Uterus (tissue), 4 donors: ENCODE results near the gene KCNIP1. TPM values are rescaled to one million over a fixed set of nuclear protein-coding genes. Genes with fewer than 3 reads are reported as not detected.

Source experiments
- DNase-seq, 2 donors: peaks; one replicate each; pipeline ENCODE4 v3.0.0-alpha.2; 2019 to 2020
- H3K27ac ChIP-seq, 2 donors: fragments of 200-600 bp; sonication (generic); 1 replicate in 1 of 2; 2 replicates in 1 of 2; pipeline ENCODE4 v1.5.1; 2016 to 2018
- H3K27me3 ChIP-seq, 2 donors: fragments of 200-600 bp; sonication (generic); one replicate each; pipeline ENCODE4 v1.5.1; 2018 to 2019; ENCODE audit warnings: control low read depth in 1 of 2
- H3K36me3 ChIP-seq, 2 donors: fragments of 200-600 bp; sonication (generic); one replicate each; pipeline ENCODE4 v1.5.1; 2019; ENCODE audit warnings: control low read depth in 1 of 2
- H3K4me1 ChIP-seq, 2 donors: fragments of 200-600 bp; sonication (generic); one replicate each; pipeline ENCODE4 v1.5.1; 2018 to 2019; ENCODE audit warnings: control low read depth in 1 of 2
- H3K4me3 ChIP-seq, 2 donors: fragments of 200-600 bp; sonication (generic); 1 replicate in 1 of 2; 2 replicates in 1 of 2; pipeline ENCODE4 v1.5.1; 2018 to 2019; ENCODE audit warnings: mild to moderate bottlenecking in 1 of 2
- H3K9me3 ChIP-seq, 2 donors: fragments of 200-600 bp; sonication (generic); one replicate each; pipeline ENCODE4 v1.5.1; 2019; ENCODE audit warnings: control low read depth in 1 of 2
- CTCF ChIP-seq, 4 experiments: fragments of 200-600 bp in 2 of 4; fragments of 450-650 bp in 2 of 4; sonication (generic) in 2 of 4; IDR thresholded peaks; one replicate each; pipeline ENCODE4 v1.5.1; 2016 to 2019; ENCODE audit warnings: antibody characterized with exemption in 4 of 4, mild to moderate bottlenecking in 2 of 4, moderate library complexity in 1 of 4
- POLR2A ChIP-seq, 2 donors: fragments of 450-650 bp; IDR thresholded peaks; one replicate each; pipeline ENCODE4 v1.6.1; 2016; ENCODE audit warnings: antibody characterized with exemption in 2 of 2, mild to moderate bottlenecking in 1 of 2, moderate library complexity in 1 of 2
- intact Hi-C: fragments of 100-400 bp; cut with DNase I; formaldehyde crosslinking; loops from one replicate; pipeline ENCODE4 v1.15.1; 2023; ENCODE audit warnings: low total_unique reads
- total RNA-seq, 4 donors: library from RNA; depleted of rRNA in 3 of 4; stranded (reverse); fragments of >200 nt in 3 of 4; gene quantifications; one replicate each; pipeline versions ENCODE4 v1.1.0 to v1.2.4, GENCODE V29; 2014 to 2023
- donor health status: DM: yes; HTN: yes; CAD: no.

KCNIP1 gene
- total RNA-seq, 4 donors from 2014 or later = 1.3 to 7.0 (median 3.9) TPM

- intact Hi-C loops = no loop called here
- Histone ChIP-seq H3K9me3 (no peaks in the 10 kb centered on the region), H3K27me3 (no peaks in the 10 kb centered on the region), H3K27ac (no peak overlapping the region), H3K4me3 (no peak overlapping the region), H3K4me1 (no peaks in the 10 kb centered on the region), H3K36me3 (no peaks in the 10 kb centered on the region)
- no peak for TF ChIP-seq POLR2A (IDR thresholded peaks at IDR 0.05)
- TF ChIP-seq CTCF (IDR thresholded peaks at IDR 0.05) = no peak
- no peak for DNase-seq
These were observed 15.2 kb upstream of the KCNIP1 start for GRCh38 chr5:170488570-170488969.

GRCh38 chr5:170489199-170489598, 14.6 kb upstream of the KCNIP1 start:
- no peaks in the 10 kb centered on the region for H3K27me3 ChIP-seq
- TF ChIP-seq CTCF (IDR thresholded peaks at IDR 0.05) (no peak), POLR2A (IDR thresholded peaks at IDR 0.05) (no peak)
- H3K36me3 ChIP-seq = no peaks in the 10 kb centered on the region
- no peak for DNase-seq
- H3K27ac ChIP-seq = no peak overlapping the region
- no peaks in the 10 kb centered on the region for H3K9me3 ChIP-seq
- H3K4me1 ChIP-seq = no peaks in the 10 kb centered on the region
- H3K4me3 ChIP-seq = no peak overlapping the region
- intact Hi-C loops = no loop called here

GRCh38 chr5:170490381-170490780, 13.4 kb upstream of the KCNIP1 start:
- intact Hi-C loops = no loop called here
- H3K27ac ChIP-seq = no peak overlapping the region
- no peaks in the 10 kb centered on the region for H3K9me3 ChIP-seq
- DNase-seq = no peak
- TF ChIP-seq CTCF (IDR thresholded peaks at IDR 0.05) (no peak), POLR2A (IDR thresholded peaks at IDR 0.05) (no peak)
- H3K27me3 ChIP-seq = no peaks in the 10 kb centered on the region
- H3K4me1 ChIP-seq = no peaks in the 10 kb centered on the region
- H3K36me3 ChIP-seq = no peaks in the 10 kb centered on the region
- H3K4me3 ChIP-seq = no peak overlapping the region

GRCh38 chr5:170491479-170491878, 12.3 kb upstream of the KCNIP1 start:
- intact Hi-C loops = no loop called here
- peak in 1 of 2 donors; percentile 19 for DNase-seq
- no peaks in the 10 kb centered on the region for H3K4me1 ChIP-seq
- no peaks in the 10 kb centered on the region for H3K27me3 ChIP-seq
- no peak overlapping the region for H3K4me3 ChIP-seq
- no peaks in the 10 kb centered on the region for H3K36me3 ChIP-seq
- no peaks in the 10 kb centered on the region for H3K9me3 ChIP-seq
- H3K27ac ChIP-seq = peak overlapping the region in 1 of 2 donors; percentile 37
- TF ChIP-seq CTCF (IDR thresholded peaks at IDR 0.05) (no peak), POLR2A (IDR thresholded peaks at IDR 0.05) (no peak)

- H3K4me1 ChIP-seq = no peaks in the 10 kb centered on the region
- H3K27me3 ChIP-seq = no peaks in the 10 kb centered on the region
- no peak overlapping the region for H3K27ac ChIP-seq
- no peak for TF ChIP-seq POLR2A (IDR thresholded peaks at IDR 0.05)
- TF ChIP-seq CTCF (IDR thresholded peaks at IDR 0.05) = no peak
- intact Hi-C loops = no loop called here
- H3K9me3 ChIP-seq = no peaks in the 10 kb centered on the region
- no peaks in the 10 kb centered on the region for H3K36me3 ChIP-seq
- no peak overlapping the region for H3K4me3 ChIP-seq
- DNase-seq = no peak
These were observed 10.6 kb upstream of the KCNIP1 start for GRCh38 chr5:170493028-170493820.
